ENCODE measurements around the gene MAP3K21. TPM values are rescaled to one million over a fixed set of nuclear protein-coding genes. Genes with fewer than 3 reads are reported as not detected.
A peak's percentile ranks its signal among the peaks of the same experiment; 100 is the strongest.

The MAP3K21 gene
- total and polyA plus RNA-seq, 2 of the 4 experiments (the other 2 are of a cell fraction) = 0.15 to 0.18 TPM

DNA sequence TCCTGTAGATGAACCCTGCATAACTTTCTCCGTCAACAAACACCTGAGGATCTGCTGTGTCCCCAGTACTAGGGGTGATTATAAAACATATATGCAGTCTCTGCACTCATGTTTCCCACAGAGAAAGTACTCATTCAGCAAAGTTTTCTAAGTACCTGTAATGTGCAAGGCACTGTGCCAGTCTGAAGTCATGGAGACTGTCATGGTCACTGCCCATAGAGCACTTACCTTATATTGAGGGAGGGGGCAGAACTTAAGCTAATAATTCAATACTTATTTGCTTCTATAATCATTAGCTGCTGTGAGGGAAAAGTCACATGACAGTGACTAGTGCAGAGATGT is 41.2 kb downstream of the MAP3K21 start:
- no peak overlapping the region for H2AFZ ChIP-seq (replicated peaks; ENCODE audit: low read length, poor library complexity)
- ChIA-PET CTCF (no interaction called here), POLR2A (ENCODE audit: unreplicated experiment) (no interaction called here)
- H3K27ac ChIP-seq (ENCODE audit: insufficient read depth, low read length) = no peak overlapping the region
- WGBS, 2 experiments (ENCODE audit: extremely low coverage in 2 of 2, insufficient read length in 1 of 2) = no CpG with 5 or more reads among the region's 1 CpG
- H4K91ac ChIP-seq (ENCODE audit: insufficient read depth, low read depth, low read length) = no peak overlapping the region
- H3K36me3 ChIP-seq (ENCODE audit: control insufficient read depth, insufficient read depth, low read length) = no peaks in the 10 kb centered on the region
- H3K18ac ChIP-seq (ENCODE audit: low read depth, low read length) = 0 out of 2 replicates have a peak overlapping the region, but pooled peaks have one; percentile 13
- peak overlapping the region; percentile 74; the same call in 1 of the 2 replicates for H3K4me2 ChIP-seq (ENCODE audit: low read depth, low read length)
- intact Hi-C loops (cut with micrococcal nuclease) (no loop called here), dilution Hi-C loops (cut with HindIII; ENCODE audit: low sequenced_read_pairs, unreplicated experiment) (no loop called here), in situ Hi-C loops (cut with MboI; ENCODE audit: low sequenced_read_pairs) (no loop called here)
- ATAC-seq (ENCODE audit: low read depth) (no peak; the same call in 1 of the 2 replicates), DNase-seq (no peak)
- H4K5ac ChIP-seq (ENCODE audit: low read depth, low read length) = no peak overlapping the region
- H2BK20ac ChIP-seq (ENCODE audit: low read depth, low read length) = no peak overlapping the region
- no peak overlapping the region for H3K14ac ChIP-seq (replicated peaks; ENCODE audit: low read depth, low read length)
- no peak overlapping the region for H3K56ac ChIP-seq (ENCODE audit: extremely low read depth, insufficient read depth, low read length)
- TF ChIP-seq NFE2L2 (IDR thresholded peaks at IDR 0.05; ENCODE audit: low read depth, low read length) = no peak
- no peak for TF ChIP-seq SMC3 (IDR thresholded peaks at IDR 0.05; ENCODE audit: low read depth, low read length)
- no peak for TF ChIP-seq CEBPB (IDR thresholded peaks at IDR 0.05; ENCODE audit: low read depth, low read length)
- TF ChIP-seq RAD21 (IDR thresholded peaks at IDR 0.05; ENCODE audit: low read length) = no peak
- TF ChIP-seq MXI1 (IDR thresholded peaks at IDR 0.05; ENCODE audit: borderline replicate concordance, low read depth, low read length) = no peak
- TF ChIP-seq BHLHE40 (IDR thresholded peaks at IDR 0.05; ENCODE audit: low read depth, low read length) = no peak
- no peak for TF ChIP-seq RCOR1 (IDR thresholded peaks at IDR 0.05; ENCODE audit: insufficient replicate concordance, low read length)
- TF ChIP-seq MAZ (IDR thresholded peaks at IDR 0.05; ENCODE audit: borderline replicate concordance, low read depth, low read length) = no peak
- TF ChIP-seq, protein P1, sequence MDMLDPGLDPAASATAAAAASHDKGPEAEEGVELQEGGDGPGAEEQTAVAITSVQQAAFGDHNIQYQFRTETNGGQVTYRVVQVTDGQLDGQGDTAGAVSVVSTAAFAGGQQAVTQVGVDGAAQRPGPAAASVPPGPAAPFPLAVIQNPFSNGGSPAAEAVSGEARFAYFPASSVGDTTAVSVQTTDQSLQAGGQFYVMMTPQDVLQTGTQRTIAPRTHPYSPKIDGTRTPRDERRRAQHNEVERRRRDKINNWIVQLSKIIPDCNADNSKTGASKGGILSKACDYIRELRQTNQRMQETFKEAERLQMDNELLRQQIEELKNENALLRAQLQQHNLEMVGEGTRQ (IDR thresholded peaks at IDR 0.05; ENCODE audit: low read depth, low read length) = no peak
- TF ChIP-seq, protein P2, sequence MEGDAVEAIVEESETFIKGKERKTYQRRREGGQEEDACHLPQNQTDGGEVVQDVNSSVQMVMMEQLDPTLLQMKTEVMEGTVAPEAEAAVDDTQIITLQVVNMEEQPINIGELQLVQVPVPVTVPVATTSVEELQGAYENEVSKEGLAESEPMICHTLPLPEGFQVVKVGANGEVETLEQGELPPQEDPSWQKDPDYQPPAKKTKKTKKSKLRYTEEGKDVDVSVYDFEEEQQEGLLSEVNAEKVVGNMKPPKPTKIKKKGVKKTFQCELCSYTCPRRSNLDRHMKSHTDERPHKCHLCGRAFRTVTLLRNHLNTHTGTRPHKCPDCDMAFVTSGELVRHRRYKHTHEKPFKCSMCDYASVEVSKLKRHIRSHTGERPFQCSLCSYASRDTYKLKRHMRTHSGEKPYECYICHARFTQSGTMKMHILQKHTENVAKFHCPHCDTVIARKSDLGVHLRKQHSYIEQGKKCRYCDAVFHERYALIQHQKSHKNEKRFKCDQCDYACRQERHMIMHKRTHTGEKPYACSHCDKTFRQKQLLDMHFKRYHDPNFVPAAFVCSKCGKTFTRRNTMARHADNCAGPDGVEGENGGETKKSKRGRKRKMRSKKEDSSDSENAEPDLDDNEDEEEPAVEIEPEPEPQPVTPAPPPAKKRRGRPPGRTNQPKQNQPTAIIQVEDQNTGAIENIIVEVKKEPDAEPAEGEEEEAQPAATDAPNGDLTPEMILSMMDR (conservative IDR thresholded peaks at IDR 0.05; ENCODE audit: low read depth, low read length) = no peak
- TF ChIP-seq MAFK (IDR thresholded peaks at IDR 0.05; ENCODE audit: low read depth, low read length) = no peak
- TF ChIP-seq FOS (IDR thresholded peaks at IDR 0.05; ENCODE audit: low read depth, low read length) = no peak
- H4K8ac ChIP-seq (ENCODE audit: low read depth in 2 of 2, low read length in 2 of 2) = no peak overlapping the region
- H2BK5ac ChIP-seq (ENCODE audit: low read depth, low read length, poor library complexity, severe bottlenecking) = no peak overlapping the region
- no TSS peak for BruUV-seq (replicated peaks)
- H2AK5ac ChIP-seq (ENCODE audit: low read depth, low read length) = no peak overlapping the region
- H2AK9ac ChIP-seq (replicated peaks; ENCODE audit: low read depth, low read length, poor library complexity) = no peak overlapping the region
- no peak overlapping the region for H3K9ac ChIP-seq (ENCODE audit: low read depth, low read length)
- H3K9me1 ChIP-seq (ENCODE audit: insufficient read depth, low read length) = no peaks in the 10 kb centered on the region
- H3K79me1 ChIP-seq (ENCODE audit: low read depth in 1 of 2, low read length in 2 of 2) = no peaks in the 10 kb centered on the region
- no peaks in the 10 kb centered on the region for H3K4me1 ChIP-seq (ENCODE audit: control insufficient read depth, insufficient read depth, low read length)
- no peak overlapping the region for H2BK120ac ChIP-seq (ENCODE audit: low read depth, low read length)
- H3K9me3 ChIP-seq (ENCODE audit: control insufficient read depth, insufficient read depth, low read length) = no peaks in the 10 kb centered on the region
- H2BK15ac ChIP-seq (ENCODE audit: low read depth, low read length) = no peak overlapping the region
- no peaks in the 10 kb centered on the region for H4K20me1 ChIP-seq (ENCODE audit: insufficient read depth, low read length)
- H3K27me3 ChIP-seq (ENCODE audit: control insufficient read depth, insufficient read depth, low read length) = no peaks in the 10 kb centered on the region
- H3K4me3 ChIP-seq (ENCODE audit: insufficient read depth, low read depth, low read length) = no peak overlapping the region
- H3K4ac ChIP-seq (ENCODE audit: low read depth, low read length) = no peak overlapping the region
- H3K23ac ChIP-seq (ENCODE audit: low read depth, low read length) = no peak overlapping the region
